Stomach (tissue), 9 donors: ENCODE data around the gene METTL24. TPM values are rescaled to one million over a fixed set of nuclear protein-coding genes. Genes with fewer than 3 reads are reported as not detected.
A peak's percentile ranks its signal among the peaks of the same experiment; 100 is the strongest.

ENCODE experiments used
- DNase-seq, 2 donors: peaks; one replicate each; pipeline versions ENCODE4 v3.0.0 to v3.0.0-alpha.2; 2013 to 2019
- H3K27ac ChIP-seq, 5 donors: fragments of 200-600 bp in 4 of 5; sonication (generic) in 4 of 5; one replicate each; pipeline ENCODE4 v1.5.1; 2013 to 2019; ENCODE audit warnings: mild to moderate bottlenecking in 1 of 5, moderate library complexity in 1 of 5
- H3K27me3 ChIP-seq, 3 donors: fragments of 200-600 bp; sonication (generic); one replicate each; pipeline ENCODE4 v1.5.1; 2017 to 2019; ENCODE audit warnings: mixed run types in 1 of 3
- H3K36me3 ChIP-seq, 4 donors: fragments of 200-600 bp; sonication (generic); 1 replicate in 3 of 4; 2 replicates in 1 of 4; pipeline ENCODE4 v1.5.1; 2016 to 2019
- H3K4me1 ChIP-seq, 4 donors: fragments of 200-600 bp; sonication (generic); one replicate each; pipeline ENCODE4 v1.5.1; 2016 to 2019
- H3K4me3 ChIP-seq, 4 donors: fragments of 200-600 bp; sonication (generic) in 3 of 4; one replicate each; pipeline ENCODE4 v1.5.1; 2016 to 2019; ENCODE audit warnings: mild to moderate bottlenecking in 1 of 4
- H3K9me3 ChIP-seq, 4 donors: fragments of 200-600 bp; sonication (generic); one replicate each; pipeline ENCODE4 v1.5.1; 2016 to 2019
- EP300 ChIP-seq: sonication (generic); formaldehyde crosslinking; IDR thresholded peaks from one replicate; pipeline ENCODE4 v1.6.1; 2017; ENCODE audit warnings: antibody characterized with exemption
- POLR2A ChIP-seq, 4 donors: fragments of 450-650 bp; IDR thresholded peaks; one replicate each; pipeline ENCODE4 v1.6.1; 2016; ENCODE audit warnings: antibody characterized with exemption in 4 of 4, control low read depth in 2 of 4, mild to moderate bottlenecking in 1 of 4, moderate library complexity in 1 of 4
- POLR2AphosphoS5 ChIP-seq, 3 donors: sonication (generic); formaldehyde crosslinking; IDR thresholded peaks; one replicate each; pipeline ENCODE4 v1.6.1; 2016; ENCODE audit warnings: antibody characterized with exemption in 3 of 3
- WGBS, 5 donors: extraction: QIAGEN DNeasy Blood & Tissue Kit in 3 of 5; methylation state at CpG; one replicate each; pipeline versions ENCODE4 v1.1.5 to v1.1.7; 2013 to 2018; 5-methylcytosine and 5-hydroxymethylcytosine counted together
- intact Hi-C: fragments of 100-400 bp; cut with DNase I; formaldehyde crosslinking; loops from one replicate; pipeline ENCODE4 v1.15.1; 2023; ENCODE audit warnings: low total_unique reads
- polyA plus RNA-seq, 3 donors: library from polyadenylated mRNA; stranded (reverse); fragments of 200-250 nt; gene quantifications; one replicate each; pipeline ENCODE4 v1.2.3, GENCODE V29; 2013
- total RNA-seq, 5 donors: library from RNA; depleted of rRNA; stranded (reverse); fragments of >200 nt; gene quantifications; one replicate each; pipeline versions ENCODE4 v1.1.0 to v1.2.3, GENCODE V29; 2014 to 2016
- TF ChIP-seq, protein P1 (sequence below), 7 experiments: fragments of 450-650 bp in 4 of 7; fragments of 200-600 bp in 3 of 7; sonication (generic) in 3 of 7; IDR thresholded peaks; one replicate each; pipeline ENCODE4 v1.5.1; 2016 to 2019; ENCODE audit warnings: antibody characterized with exemption in 7 of 7, control low read depth in 2 of 7, mild to moderate bottlenecking in 1 of 7
- donor health status: healthy with polysubstance abuse.
- donor health status: Bipolar disorder and iron deficiency.
- donor health status: healthy.

METTL24 gene
- total and polyA plus RNA-seq, 8 donors, result 0.55 to 25.8 (median 2.8) TPM; not detected in 1

DNA sequence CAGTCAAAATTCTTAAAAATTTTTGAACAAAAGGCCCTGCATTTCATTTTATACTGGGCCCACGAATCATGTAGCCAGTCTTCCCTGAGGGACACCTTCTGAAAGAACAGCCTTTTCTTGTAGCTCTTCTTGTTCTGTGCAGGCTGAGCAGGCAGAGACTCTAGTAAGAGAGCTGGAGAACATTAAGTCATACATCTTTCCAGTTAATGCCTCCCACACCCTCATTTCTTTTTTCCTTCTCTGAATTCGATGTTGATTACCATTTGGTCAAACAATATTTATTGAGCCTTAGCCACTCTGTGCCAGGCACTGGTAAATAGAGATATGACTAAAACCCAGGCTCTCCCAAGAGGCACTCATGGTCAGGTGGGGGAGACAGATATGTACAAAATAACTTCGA, 33.6 kb downstream of the METTL24 start:
- WGBS, 5 donors, result 20 to 32% (median 28%) methylated on average over 3 of the region's 3 CpGs
- TF ChIP-seq POLR2A (IDR thresholded peaks at IDR 0.05) (no peak), POLR2AphosphoS5 (IDR thresholded peaks at IDR 0.05) (no peak), EP300 (no peak)
- TF ChIP-seq, protein P1, sequence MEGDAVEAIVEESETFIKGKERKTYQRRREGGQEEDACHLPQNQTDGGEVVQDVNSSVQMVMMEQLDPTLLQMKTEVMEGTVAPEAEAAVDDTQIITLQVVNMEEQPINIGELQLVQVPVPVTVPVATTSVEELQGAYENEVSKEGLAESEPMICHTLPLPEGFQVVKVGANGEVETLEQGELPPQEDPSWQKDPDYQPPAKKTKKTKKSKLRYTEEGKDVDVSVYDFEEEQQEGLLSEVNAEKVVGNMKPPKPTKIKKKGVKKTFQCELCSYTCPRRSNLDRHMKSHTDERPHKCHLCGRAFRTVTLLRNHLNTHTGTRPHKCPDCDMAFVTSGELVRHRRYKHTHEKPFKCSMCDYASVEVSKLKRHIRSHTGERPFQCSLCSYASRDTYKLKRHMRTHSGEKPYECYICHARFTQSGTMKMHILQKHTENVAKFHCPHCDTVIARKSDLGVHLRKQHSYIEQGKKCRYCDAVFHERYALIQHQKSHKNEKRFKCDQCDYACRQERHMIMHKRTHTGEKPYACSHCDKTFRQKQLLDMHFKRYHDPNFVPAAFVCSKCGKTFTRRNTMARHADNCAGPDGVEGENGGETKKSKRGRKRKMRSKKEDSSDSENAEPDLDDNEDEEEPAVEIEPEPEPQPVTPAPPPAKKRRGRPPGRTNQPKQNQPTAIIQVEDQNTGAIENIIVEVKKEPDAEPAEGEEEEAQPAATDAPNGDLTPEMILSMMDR (IDR thresholded peaks at IDR 0.05), result no peak
- H3K4me3 ChIP-seq, result no peak overlapping the region
- no peaks in the 10 kb centered on the region for H3K27me3 ChIP-seq
- peak overlapping the region; percentile 15 to 74 (median 66) for H3K27ac ChIP-seq
- H3K4me1 ChIP-seq, result peaks cover 34 to 76% (median 59%) of the 10 kb centered on the region in 4 donors
- no peaks in the 10 kb centered on the region for H3K9me3 ChIP-seq
- DNase-seq, result no peak
- no peaks in the 10 kb centered on the region for H3K36me3 ChIP-seq
- intact Hi-C loops, result no loop called here

GRCh38 chr6:110323258-110323657, 34.9 kb downstream of the METTL24 start:
- Histone ChIP-seq H3K36me3 (no peaks in the 10 kb centered on the region), H3K27ac (peak overlapping the region in 3 of 5 donors; percentile 57 to 74 (median 68)), H3K4me3 (no peak overlapping the region), H3K9me3 (no peaks in the 10 kb centered on the region), H3K4me1 (peaks cover 34 to 70% (median 50%) of the 10 kb centered on the region in 4 donors), H3K27me3 (no peaks in the 10 kb centered on the region)
- TF ChIP-seq, protein P1 (IDR thresholded peaks at IDR 0.05), result no peak
- no peak for TF ChIP-seq EP300
- no peak for TF ChIP-seq POLR2A (IDR thresholded peaks at IDR 0.05)
- TF ChIP-seq POLR2AphosphoS5 (IDR thresholded peaks at IDR 0.05), result no peak
- intact Hi-C loops, result no loop called here
- DNase-seq, result no peak
- WGBS, 5 donors, result 81 to 100% (median 91%) methylated on average over 3 to 4 of the region's 4 CpGs

GRCh38 chr6:110322874-110323242, 35.3 kb downstream of the METTL24 start:
- H3K36me3 ChIP-seq, result no peaks in the 10 kb centered on the region
- H3K4me3 ChIP-seq, result no peak overlapping the region
- H3K4me1 ChIP-seq, result peaks cover 31 to 66% (median 48%) of the 10 kb centered on the region in 4 donors
- intact Hi-C loops, result no loop called here
- no peak for DNase-seq
- peak overlapping the region in 3 of 5 donors; percentile 57 to 74 (median 68) for H3K27ac ChIP-seq
- no peaks in the 10 kb centered on the region for H3K27me3 ChIP-seq
- WGBS, 5 donors, result 62 to 69% (median 64%) methylated on average over 4 of the region's 4 CpGs
- TF ChIP-seq POLR2A (IDR thresholded peaks at IDR 0.05), result no peak
- TF ChIP-seq POLR2AphosphoS5 (IDR thresholded peaks at IDR 0.05), result no peak
- no peak for TF ChIP-seq EP300
- TF ChIP-seq, protein P1 (IDR thresholded peaks at IDR 0.05), result no peak
- H3K9me3 ChIP-seq, result no peaks in the 10 kb centered on the region

DNA sequence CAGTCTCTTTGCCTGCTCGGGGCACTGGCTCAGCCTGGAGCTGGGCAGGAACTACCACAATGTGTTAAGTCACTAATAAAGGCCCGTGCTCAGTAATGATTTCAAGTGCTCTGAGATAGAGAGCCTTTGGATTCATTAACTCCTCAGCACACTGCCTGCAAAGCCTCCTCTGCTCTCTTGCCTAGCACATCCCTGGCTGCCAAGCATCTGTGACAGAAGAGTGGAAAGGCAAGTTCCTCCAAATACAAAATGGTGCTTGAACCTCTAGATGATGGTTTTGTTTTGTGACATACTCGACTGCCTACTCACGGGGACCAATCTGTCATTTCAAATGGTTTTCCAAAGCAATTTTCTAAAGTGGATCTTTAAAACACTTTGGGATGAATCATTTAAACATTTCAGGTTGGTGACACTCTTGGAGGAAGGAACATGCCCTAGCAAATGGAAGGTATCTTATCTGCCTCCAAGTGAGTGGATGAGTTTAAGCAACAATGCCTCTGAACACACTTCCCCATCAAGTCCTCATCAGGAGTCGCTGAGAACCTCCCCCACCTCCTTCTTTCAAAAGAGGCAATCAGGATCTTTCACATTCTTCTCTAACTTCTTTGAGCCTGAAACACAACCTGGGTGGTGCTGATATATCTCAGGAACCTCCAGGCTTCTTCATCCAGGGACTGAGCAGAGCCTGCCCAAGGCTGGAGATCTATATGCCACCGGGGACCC, 35.8 kb downstream of the METTL24 start:
- H3K4me1 ChIP-seq, result peaks cover 29 to 61% (median 45%) of the 10 kb centered on the region in 4 donors
- H3K27ac ChIP-seq, result peak overlapping the region in 3 of 5 donors; percentile 6 to 74 (median 68)
- H3K4me3 ChIP-seq, result no peak overlapping the region
- TF ChIP-seq, protein P1 (IDR thresholded peaks at IDR 0.05), result no peak
- TF ChIP-seq POLR2A (IDR thresholded peaks at IDR 0.05) (no peak), EP300 (no peak), POLR2AphosphoS5 (IDR thresholded peaks at IDR 0.05) (no peak)
- H3K27me3 ChIP-seq, result no peaks in the 10 kb centered on the region
- no peaks in the 10 kb centered on the region for H3K9me3 ChIP-seq
- intact Hi-C loops, result no loop called here
- WGBS, 5 donors, result 60 to 77% (median 71%) methylated on average over 6 of the region's 6 CpGs
- H3K36me3 ChIP-seq, result no peaks in the 10 kb centered on the region
- no peak for DNase-seq
